ENCODE results near the gene HMX2.
"Not testable (repeated sequence)": the region's sequence is repeated elsewhere in the genome, so short reads cannot be mapped to it uniquely, and the experiment has no call there.

HMX2 gene

DNA sequence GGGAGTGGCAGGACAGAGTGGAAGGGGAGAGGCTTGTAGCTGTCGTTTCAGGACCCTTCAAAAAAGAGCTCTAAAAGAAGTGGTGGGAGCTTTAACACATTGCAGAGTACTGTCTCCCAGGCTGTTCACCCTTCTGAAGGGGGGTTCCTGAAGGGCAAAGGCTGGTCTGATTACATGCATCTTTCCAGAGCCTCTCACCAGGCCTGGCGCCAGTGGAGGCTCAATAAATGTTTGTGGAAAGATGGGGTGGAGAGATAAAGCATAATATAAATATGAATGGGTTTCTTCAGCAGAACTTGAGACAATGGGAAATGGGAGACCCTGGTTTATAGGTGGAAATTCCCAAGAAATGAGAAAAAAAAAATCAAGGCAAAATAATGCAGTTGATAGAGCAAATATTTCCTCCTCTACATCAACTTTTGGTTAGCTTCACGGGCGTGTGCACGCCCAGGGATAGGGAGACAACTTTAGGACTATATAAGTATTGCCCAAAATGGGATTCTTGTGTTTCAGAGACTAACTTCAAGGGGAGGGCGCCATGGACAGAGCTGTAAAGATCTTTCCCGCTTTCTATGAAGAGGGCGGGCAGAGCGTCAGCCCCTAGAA is 5.7 kb downstream of the HMX2 start:
- no peak for FAIRE-seq

DNA sequence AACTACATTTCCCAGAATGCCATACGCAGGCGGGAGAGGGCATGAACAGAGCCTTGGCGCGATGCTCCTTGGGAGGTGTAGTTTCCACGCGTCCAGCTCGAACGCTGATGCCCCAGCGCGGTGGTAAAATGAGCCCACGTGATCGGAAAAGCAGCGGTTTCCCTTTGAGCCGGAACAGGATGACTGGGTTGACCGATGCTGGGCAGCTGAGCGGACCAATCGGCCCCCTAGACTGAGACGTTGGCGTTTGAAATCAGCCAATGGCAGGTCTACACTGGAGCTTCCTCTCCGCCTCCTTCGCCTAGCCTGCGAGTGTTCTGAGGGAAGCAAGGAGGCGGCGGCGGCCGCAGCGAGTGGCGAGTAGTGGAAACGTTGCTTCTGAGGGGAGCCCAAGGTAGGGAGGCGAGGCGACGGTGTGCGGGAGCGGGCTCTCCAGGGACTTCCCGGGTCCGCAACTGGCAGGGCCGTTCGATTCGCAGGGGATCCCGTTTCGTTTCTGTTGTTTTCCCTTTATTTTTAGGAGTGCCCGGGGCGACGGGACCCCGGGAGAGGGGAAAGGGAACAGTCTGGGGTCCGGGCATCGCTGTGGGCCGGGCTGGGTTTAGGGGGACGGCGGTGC is 6.3 kb downstream of the HMX2 start, which contains the start of gene BUB3:
BUB3 (plus strand) TSS at position 311 of the 619 bp plus-strand sequence. CDS start 516 bp downstream, outside the sequence.
- peak; percentile 99 for FAIRE-seq

- no peak for FAIRE-seq
These were observed 7.0 kb downstream of the HMX2 start for GRCh38 chr10:123154711-123155505.

DNA sequence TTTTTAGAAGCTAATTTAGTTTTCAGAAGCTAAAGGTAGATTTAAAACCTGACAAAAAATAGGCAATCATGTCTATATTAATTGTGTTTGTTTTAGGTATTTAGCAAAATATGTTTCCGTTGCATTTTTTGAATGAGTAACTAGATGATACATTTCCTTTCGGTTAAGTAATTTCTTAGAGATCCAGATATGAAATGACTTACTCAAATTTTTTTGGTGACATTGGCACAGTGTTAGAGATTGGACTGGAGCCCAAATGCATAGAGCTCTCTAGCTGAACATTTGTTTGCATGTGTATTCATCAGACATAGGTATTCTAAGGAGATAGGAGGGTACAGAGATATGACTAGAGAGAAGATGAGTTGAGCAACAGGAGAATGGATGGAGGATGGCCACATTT is 8.1 kb downstream of the HMX2 start:
- FAIRE-seq = no peak

DNA sequence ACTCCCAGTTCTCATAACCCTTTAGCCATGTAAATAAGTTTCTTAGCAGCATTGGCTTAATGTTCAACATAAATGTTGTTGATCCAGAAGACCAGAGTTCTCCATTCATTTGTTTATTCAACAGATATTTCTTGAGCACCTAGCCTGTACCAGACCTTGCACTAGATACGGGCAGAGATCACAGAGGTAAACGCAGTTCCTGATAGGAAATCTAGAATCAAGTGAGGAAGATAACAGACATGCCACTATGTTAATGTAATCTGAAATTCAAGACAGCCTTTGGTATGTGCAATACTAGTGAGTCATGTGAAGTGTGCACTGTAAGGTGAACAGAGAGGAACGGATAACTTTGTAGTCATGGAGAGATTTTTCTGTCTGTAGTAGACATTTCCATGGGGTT is 9.3 kb downstream of the HMX2 start:
- FAIRE-seq = no peak

GRCh38 chr10:123158682-123159081 is 10.7 kb downstream of the HMX2 start:
- FAIRE-seq = no peak

DNA sequence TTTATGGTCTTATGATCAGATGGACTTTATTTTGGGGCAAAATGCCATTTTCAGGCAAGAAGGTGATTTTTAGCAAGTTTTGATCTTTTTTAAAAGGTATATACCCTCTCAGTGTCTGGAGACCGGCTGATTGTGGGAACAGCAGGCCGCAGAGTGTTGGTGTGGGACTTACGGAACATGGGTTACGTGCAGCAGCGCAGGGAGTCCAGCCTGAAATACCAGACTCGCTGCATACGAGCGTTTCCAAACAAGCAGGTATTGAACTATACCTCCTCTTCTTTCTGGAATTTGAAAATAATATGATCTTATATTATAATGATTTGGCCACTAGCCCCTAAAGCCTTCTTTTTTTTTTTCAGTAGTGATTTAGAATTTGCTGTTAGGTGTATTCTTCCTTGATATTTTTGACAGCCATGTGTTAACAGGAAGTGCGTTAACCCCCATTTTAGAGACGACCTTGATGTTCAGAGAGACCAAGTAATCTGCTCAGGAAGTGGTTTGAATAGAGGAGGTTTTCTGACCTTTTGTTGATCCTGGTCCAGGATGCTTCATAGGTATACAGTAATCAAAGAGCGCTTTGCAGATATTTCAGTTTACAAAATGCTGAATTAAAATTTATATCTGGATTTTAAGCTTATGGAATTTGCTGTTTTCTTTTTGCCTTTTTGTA is 12.5 kb downstream of the HMX2 start:
- no peak for FAIRE-seq

DNA sequence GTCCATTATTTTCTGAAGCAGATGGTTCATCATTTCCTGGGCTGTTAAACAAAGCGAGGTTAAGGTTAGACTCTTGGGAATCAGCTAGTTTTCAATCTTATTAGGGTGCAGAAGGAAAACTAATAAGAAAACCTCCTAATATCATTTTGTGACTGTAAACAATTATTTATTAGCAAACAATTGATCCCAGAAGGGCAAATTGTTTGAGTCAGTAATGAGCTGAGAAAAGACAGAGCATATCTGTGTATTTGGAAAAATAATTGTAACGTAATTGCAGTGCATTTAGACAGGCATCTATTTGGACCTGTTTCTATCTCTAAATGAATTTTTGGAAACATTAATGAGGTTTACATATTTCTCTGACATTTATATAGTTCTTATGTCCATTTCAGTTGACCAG is 16.4 kb downstream of the HMX2 start:
- no peak for FAIRE-seq

- no peak for FAIRE-seq
These were observed 17.6 kb downstream of the HMX2 start for GRCh38 chr10:123165445-123166072.

- FAIRE-seq = no peak
These were observed 18.7 kb downstream of the HMX2 start for GRCh38 chr10:123166618-123167017.

GRCh38 chr10:123170961-123171360 is 23.0 kb downstream of the HMX2 start:
- FAIRE-seq = no peak

DNA sequence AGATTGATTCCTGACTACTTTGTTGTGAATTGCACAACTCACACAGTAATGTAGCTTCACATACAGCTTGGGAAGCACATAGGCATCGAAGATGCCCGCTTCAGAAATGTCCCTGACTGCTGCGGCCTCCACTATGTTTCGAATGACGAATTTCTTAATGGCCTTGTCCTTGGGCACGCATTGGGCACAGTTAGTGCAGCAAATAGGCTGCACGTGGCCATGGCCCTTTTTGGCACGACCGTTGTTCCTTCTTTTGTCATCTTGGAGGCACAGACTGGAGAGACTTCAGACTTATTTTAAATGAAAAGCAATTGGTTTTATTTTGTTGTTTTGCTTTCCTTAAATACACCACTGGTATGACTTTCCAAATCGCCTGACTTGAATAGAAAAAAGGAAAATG is 23.7 kb downstream of the HMX2 start:
- FAIRE-seq = not testable (repeated sequence)

- FAIRE-seq = peak; percentile 53
These were observed 27.8 kb downstream of the HMX2 start for GRCh38 chr10:123175389-123176387.

GRCh38 chr10:123178390-123178789 is 30.5 kb downstream of the HMX2 start:
- FAIRE-seq = not testable (repeated sequence)

GRCh38 chr10:123180101-123181090 is 32.5 kb downstream of the HMX2 start:
- FAIRE-seq = no peak

- FAIRE-seq = peak; percentile 17
These were observed 35.8 kb downstream of the HMX2 start for GRCh38 chr10:123183724-123184123.

DNA sequence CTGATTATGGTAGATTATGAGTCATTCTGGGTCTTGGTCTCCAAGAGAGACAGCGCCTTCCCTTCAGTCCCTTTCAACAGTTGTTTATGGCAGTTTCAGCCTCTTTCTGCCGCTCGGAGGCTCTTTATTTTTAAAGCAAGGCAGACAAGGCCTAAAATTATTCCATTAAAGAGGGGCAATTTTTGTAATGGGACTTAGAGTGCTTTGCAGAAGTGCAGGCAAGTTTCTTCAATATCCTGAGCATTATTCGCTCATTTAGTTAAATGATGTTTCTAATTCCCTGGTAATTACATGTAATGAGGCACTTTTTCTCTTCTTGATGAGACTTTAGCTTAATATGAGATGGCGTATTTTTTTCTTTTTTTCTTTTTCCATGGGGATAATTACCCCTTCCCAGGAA is 39.8 kb downstream of the HMX2 start:
- FAIRE-seq = no peak

- no peak for FAIRE-seq
These were observed 44.0 kb downstream of the HMX2 start for GRCh38 chr10:123191886-123192285.

GRCh38 chr10:123194056-123194455 is 46.1 kb downstream of the HMX2 start:
- no peak for FAIRE-seq

All from G401.6 (cell line).